ENCODE measurements around the gene GAS2L3.
"Not testable (repeated sequence)": the region's sequence is repeated elsewhere in the genome, so short reads cannot be mapped to it uniquely, and the experiment has no call there.

The GAS2L3 gene

DNA sequence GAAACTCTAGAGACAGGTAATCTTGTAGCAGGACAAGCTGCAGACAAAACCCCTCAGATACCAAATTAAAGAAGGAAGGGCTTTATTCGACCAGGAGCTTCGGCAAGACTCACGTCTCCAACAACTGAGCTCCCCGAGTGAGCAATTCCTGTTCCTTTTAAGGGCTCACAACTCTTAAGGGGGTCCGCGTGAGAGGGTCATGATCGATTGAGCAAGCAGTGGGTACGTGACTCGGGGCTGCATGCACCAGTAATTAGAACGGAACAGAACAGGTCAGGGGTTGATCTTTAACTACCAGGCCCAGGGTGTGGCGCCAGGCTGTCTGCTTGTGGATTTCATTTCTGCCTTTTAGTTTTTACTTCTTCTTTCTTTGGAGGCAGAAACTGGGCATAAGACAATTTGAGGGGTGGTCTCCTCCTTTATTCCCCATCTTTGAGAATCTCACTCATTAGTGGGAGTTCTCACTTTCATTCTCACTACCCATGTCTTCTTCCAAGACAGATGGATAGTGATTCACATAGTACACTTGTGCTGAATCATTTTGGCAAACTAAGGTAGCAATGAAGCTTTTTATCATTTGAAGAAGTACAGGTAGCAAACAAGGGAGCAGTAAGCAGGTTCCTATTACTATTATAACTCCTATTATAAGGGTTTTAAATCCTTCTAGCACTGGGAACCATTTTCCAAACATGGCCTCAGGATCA lies 59.8 kb downstream of the GAS2L3 start:
- not testable (repeated sequence) for H3K4me3 ChIP-seq (ENCODE audit: low read depth, low read length); H3K4me1 ChIP-seq (ENCODE audit: control insufficient read depth, insufficient read depth, low read length); H3K27me3 ChIP-seq (ENCODE audit: control insufficient read depth, insufficient read depth, low read length); H3K9me3 ChIP-seq (ENCODE audit: control insufficient read depth, insufficient read depth, low read length); H3K9ac ChIP-seq (ENCODE audit: low read depth, low read length); H3K36me3 ChIP-seq (ENCODE audit: control insufficient read depth, insufficient read depth, low read length)

DNA sequence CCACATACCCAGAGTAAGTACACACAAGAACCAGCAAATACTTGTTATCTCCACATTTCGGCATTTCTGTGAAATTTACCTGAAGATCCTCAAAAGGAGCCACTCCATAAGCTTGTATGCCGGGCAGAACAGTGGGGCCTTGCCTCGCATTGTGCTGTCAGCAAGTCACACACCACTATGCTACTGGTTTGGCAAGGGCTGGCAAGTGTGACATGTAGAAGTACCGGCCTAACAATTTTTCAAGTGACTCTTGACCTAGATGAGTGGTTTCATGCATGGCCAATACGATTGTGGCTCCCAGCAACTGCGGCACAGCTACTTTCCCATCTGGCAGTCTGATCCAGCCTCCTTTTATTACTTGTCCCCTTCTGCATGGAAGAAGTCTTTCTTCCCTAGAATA lies 69.8 kb downstream of the GAS2L3 start:
- no peak overlapping the region for H3K4me3 ChIP-seq (ENCODE audit: low read depth, low read length)
- H3K4me1 ChIP-seq (ENCODE audit: control insufficient read depth, insufficient read depth, low read length) = no peaks in the 10 kb centered on the region
- H3K9me3 ChIP-seq (ENCODE audit: control insufficient read depth, insufficient read depth, low read length) = no peaks in the 10 kb centered on the region
- no peak overlapping the region for H3K9ac ChIP-seq (ENCODE audit: low read depth, low read length)
- no peaks in the 10 kb centered on the region for H3K36me3 ChIP-seq (ENCODE audit: control insufficient read depth, insufficient read depth, low read length)
- no peaks in the 10 kb centered on the region for H3K27me3 ChIP-seq (ENCODE audit: control insufficient read depth, insufficient read depth, low read length)

DNA sequence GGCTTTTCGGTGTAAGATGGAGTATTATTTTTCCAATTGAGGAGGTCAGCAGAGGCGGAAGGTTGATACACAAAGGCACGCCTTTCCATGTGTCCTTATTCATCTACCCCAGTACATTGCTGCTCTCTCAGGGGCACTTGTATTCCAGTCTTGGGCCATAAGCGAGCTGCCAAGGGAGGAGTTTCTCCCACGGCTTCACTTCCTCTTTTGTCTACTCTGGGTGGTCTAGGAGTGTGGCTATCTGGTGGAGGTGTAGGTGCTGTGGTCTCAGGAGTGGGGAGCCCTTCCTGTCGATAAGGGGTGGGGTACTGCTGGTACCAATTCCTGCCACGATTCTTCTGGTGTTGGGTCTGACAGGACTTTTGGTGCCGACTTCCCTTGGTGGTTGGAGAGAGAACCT lies 73.4 kb downstream of the GAS2L3 start:
- H3K36me3 ChIP-seq (ENCODE audit: control insufficient read depth, insufficient read depth, low read length) = no peaks in the 10 kb centered on the region
- H3K4me3 ChIP-seq (ENCODE audit: low read depth, low read length) = no peak overlapping the region
- H3K9me3 ChIP-seq (ENCODE audit: control insufficient read depth, insufficient read depth, low read length) = no peaks in the 10 kb centered on the region
- no peaks in the 10 kb centered on the region for H3K4me1 ChIP-seq (ENCODE audit: control insufficient read depth, insufficient read depth, low read length)
- H3K27me3 ChIP-seq (ENCODE audit: control insufficient read depth, insufficient read depth, low read length) = no peaks in the 10 kb centered on the region
- no peak overlapping the region for H3K9ac ChIP-seq (ENCODE audit: low read depth, low read length)

DNA sequence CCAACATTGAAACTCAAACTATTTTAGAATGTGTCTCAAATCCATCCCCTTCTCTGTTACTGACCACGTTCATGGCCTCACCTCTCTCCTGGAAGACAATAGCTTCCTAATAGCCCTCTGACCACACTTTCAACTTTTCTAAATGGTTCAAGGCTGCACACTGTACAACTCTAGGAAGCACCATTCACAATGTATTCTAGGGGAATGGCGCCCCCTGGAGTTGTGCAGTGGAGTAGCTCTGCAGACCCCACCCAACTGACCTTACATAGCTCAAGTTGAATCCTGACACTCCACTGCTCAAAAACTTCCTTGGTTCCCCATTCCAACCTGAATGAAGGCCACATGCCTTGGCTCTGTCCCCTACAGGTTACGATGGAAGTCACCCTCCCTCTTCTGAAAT lies 77.6 kb downstream of the GAS2L3 start:
- Histone ChIP-seq H3K27me3 (ENCODE audit: control insufficient read depth, insufficient read depth, low read length) (no peaks in the 10 kb centered on the region), H3K9me3 (ENCODE audit: control insufficient read depth, insufficient read depth, low read length) (no peaks in the 10 kb centered on the region), H3K36me3 (ENCODE audit: control insufficient read depth, insufficient read depth, low read length) (no peaks in the 10 kb centered on the region), H3K4me1 (ENCODE audit: control insufficient read depth, insufficient read depth, low read length) (no peaks in the 10 kb centered on the region), H3K4me3 (ENCODE audit: low read depth, low read length) (no peak overlapping the region), H3K9ac (ENCODE audit: low read depth, low read length) (no peak overlapping the region)

DNA sequence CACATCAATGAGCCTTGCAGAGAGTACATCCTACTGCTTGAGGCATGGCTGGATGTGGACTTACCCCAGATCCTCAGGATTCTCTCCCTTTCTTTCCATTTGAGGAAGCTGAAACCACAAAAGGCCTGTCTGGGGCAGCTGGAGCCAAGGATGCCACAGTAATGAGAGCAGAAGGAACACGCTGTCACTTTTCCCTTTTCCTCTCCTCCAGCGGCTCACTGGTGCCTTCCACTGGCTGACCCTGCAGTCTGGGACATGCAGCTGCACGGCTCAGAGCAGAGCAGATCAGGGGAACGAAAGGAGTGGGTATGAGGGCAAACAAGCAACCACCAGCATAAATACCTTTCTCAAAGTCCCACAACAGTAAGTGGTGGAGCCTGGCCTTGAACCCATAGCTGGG lies 78.2 kb downstream of the GAS2L3 start:
- no peaks in the 10 kb centered on the region for H3K4me1 ChIP-seq (ENCODE audit: control insufficient read depth, insufficient read depth, low read length)
- no peak overlapping the region for H3K9ac ChIP-seq (ENCODE audit: low read depth, low read length)
- no peaks in the 10 kb centered on the region for H3K36me3 ChIP-seq (ENCODE audit: control insufficient read depth, insufficient read depth, low read length)
- no peaks in the 10 kb centered on the region for H3K27me3 ChIP-seq (ENCODE audit: control insufficient read depth, insufficient read depth, low read length)
- H3K4me3 ChIP-seq (ENCODE audit: low read depth, low read length) = no peak overlapping the region
- no peaks in the 10 kb centered on the region for H3K9me3 ChIP-seq (ENCODE audit: control insufficient read depth, insufficient read depth, low read length)

DNA sequence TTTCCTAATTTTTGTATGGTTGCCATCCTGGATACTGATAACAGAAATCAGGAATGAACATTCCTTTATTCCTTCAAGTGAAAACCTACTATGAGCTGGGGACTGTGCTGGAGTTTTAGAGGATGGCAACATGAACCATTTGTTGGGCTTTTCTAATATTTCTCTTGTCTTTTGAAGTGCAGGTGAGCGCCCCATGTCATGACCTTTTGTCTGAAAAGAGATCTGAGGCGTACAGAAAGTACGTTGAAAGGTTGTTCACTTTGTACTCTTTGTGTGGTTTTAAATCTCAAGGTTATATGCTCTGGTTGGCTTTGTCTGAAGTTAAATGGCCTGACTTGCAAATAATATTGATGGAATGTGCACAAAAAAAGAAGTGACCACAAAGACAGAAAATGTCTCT lies 79.0 kb downstream of the GAS2L3 start:
- Histone ChIP-seq H3K9ac (ENCODE audit: low read depth, low read length) (no peak overlapping the region), H3K4me3 (ENCODE audit: low read depth, low read length) (no peak overlapping the region), H3K4me1 (ENCODE audit: control insufficient read depth, insufficient read depth, low read length) (no peaks in the 10 kb centered on the region)

DNA sequence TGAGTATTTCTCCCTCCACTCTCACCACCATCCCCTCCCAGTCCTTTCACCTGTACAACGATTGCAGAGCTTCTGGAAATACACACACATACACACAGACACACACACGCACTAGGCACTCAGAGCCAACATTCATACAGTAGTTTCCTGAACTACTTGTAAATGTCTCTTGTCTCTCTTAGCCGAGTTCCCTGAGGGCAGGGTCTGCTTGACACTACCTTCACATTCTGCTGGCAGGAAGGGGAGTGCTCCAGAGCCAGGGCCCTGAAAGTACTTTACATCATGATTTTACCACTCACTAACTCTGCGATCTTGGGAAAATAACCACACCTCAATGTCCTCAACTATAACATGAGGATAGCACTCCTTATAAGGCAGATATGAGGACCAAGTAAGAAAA lies 82.7 kb downstream of the GAS2L3 start:
- Histone ChIP-seq H3K9ac (ENCODE audit: low read depth, low read length) (no peak overlapping the region), H3K4me1 (ENCODE audit: control insufficient read depth, insufficient read depth, low read length) (peaks cover 2% of the 10 kb centered on the region), H3K27me3 (ENCODE audit: control insufficient read depth, insufficient read depth, low read length) (no peaks in the 10 kb centered on the region), H3K4me3 (ENCODE audit: low read depth, low read length) (no peak overlapping the region), H3K36me3 (ENCODE audit: control insufficient read depth, insufficient read depth, low read length) (no peaks in the 10 kb centered on the region), H3K9me3 (ENCODE audit: control insufficient read depth, insufficient read depth, low read length) (no peaks in the 10 kb centered on the region)

More for the DNA sequence above, 79.0 kb downstream of the GAS2L3 start:
- Histone ChIP-seq H3K9me3 (ENCODE audit: control insufficient read depth, insufficient read depth, low read length) (no peaks in the 10 kb centered on the region), H3K27me3 (ENCODE audit: control insufficient read depth, insufficient read depth, low read length) (no peaks in the 10 kb centered on the region), H3K36me3 (ENCODE audit: control insufficient read depth, insufficient read depth, low read length) (no peaks in the 10 kb centered on the region)

DNA sequence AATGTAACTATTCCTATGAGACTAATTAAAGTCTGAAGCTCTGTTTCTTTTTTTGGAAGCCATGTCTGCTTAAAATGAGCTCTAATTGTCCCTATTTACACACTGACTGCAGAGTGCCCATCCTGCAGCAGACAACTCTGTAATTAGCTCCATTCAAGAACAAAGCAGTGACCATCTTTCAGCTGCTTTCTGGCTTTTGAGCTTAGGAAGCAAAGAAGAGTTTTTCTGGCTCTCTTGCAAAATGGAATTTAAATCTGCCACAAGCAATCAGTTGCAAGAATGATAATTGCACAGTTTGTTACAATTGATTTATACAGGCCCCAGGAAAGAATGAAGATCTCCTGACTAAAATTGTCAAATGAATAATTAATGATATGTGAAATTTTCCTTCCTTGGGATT lies 83.4 kb downstream of the GAS2L3 start:
- no peak overlapping the region for H3K9ac ChIP-seq (ENCODE audit: low read depth, low read length)
- no peaks in the 10 kb centered on the region for H3K27me3 ChIP-seq (ENCODE audit: control insufficient read depth, insufficient read depth, low read length)
- peaks cover 9% of the 10 kb centered on the region for H3K4me1 ChIP-seq (ENCODE audit: control insufficient read depth, insufficient read depth, low read length)
- no peaks in the 10 kb centered on the region for H3K36me3 ChIP-seq (ENCODE audit: control insufficient read depth, insufficient read depth, low read length)
- no peaks in the 10 kb centered on the region for H3K9me3 ChIP-seq (ENCODE audit: control insufficient read depth, insufficient read depth, low read length)
- H3K4me3 ChIP-seq (ENCODE audit: low read depth, low read length) = no peak overlapping the region

DNA sequence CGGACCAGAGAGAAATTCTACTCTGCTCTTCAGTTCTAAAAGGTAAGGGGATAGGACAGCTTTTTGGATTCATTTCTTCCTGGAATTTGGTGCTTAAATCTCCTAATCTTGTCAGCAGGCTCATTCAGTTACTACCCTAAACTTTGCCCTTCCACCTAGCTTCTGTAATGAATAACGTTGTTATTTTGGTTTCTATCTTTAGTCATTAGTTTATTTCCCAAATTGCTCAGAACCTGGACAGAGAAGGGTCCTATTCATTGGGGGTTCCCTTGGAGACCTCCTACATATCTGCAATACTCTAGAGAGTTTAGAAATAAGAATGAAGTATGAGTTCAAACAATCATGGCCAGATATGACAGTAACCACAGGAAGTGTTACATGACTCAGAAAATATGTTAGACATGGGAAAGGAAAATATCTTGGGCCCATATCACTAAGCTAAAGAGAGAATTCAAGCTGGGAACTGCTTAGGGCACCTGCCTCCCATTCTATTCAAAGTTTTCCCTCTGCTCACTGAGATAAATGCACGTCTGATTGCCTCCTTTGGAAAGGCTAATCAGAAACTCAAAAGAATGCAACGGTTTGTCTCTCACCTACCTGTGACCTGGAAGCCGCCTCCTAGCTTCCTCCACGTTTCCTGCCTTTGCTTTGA lies 87.9 kb downstream of the GAS2L3 start:
- Histone ChIP-seq H3K36me3 (ENCODE audit: control insufficient read depth, insufficient read depth, low read length) (no peaks in the 10 kb centered on the region), H3K4me1 (ENCODE audit: control insufficient read depth, insufficient read depth, low read length) (peaks cover 9% of the 10 kb centered on the region), H3K9me3 (ENCODE audit: control insufficient read depth, insufficient read depth, low read length) (no peaks in the 10 kb centered on the region), H3K27me3 (ENCODE audit: control insufficient read depth, insufficient read depth, low read length) (peaks cover 3% of the 10 kb centered on the region), H3K4me3 (ENCODE audit: low read depth, low read length) (no peak overlapping the region), H3K9ac (ENCODE audit: low read depth, low read length) (no peak overlapping the region)

DNA sequence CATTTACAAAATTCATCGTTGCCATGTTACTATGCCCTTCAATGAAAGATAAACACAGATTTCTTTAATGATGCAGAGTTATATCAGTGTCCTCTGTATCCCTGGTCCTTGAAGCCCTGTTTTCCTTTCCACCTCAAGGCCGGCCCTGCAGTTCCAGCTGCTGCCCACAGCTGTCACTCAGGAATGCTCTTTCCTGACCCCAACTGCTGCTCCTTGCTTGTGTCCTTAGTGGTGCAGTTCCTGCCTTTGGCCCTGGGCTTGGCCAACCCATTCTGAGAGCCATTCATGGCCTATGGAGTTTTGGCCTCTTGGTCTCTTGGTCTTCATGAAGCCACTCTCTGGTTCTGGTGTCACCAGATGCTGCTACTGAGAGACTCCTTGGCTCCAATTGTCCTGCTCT lies 93.1 kb downstream of the GAS2L3 start:
- Histone ChIP-seq H3K9me3 (ENCODE audit: control insufficient read depth, insufficient read depth, low read length) (no peaks in the 10 kb centered on the region), H3K9ac (ENCODE audit: low read depth, low read length) (no peak overlapping the region), H3K36me3 (ENCODE audit: control insufficient read depth, insufficient read depth, low read length) (no peaks in the 10 kb centered on the region), H3K27me3 (ENCODE audit: control insufficient read depth, insufficient read depth, low read length) (peaks cover 3% of the 10 kb centered on the region), H3K4me3 (ENCODE audit: low read depth, low read length) (no peak overlapping the region), H3K4me1 (ENCODE audit: control insufficient read depth, insufficient read depth, low read length) (peaks cover 3% of the 10 kb centered on the region)

DNA sequence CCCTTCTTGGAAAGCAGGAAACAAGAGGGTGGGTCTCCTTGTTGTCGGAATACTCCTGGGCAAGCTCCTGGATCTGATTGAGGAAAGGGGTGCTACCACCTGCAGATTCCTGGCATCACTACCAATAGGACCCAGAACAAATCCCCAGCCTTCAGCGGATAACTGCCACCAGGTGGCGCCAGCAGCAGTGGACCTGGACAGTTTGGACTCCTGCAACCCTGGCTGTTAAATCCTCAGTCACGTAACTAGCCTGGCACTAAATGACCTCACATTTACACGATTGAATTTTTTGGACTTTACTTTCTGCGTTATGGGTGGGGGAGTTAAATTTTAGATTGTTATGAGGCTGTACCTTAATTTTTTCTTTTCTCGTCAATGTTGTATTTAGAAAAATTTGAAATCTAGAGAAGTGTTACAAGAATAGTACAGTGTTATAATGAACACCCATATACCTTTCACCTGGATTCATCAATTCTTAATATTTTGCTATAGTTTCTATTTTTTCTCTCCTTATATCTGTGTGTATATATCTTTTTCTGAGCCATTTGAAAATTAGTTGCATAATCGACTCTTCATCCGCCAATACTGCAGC lies 95.6 kb downstream of the GAS2L3 start:
- no peaks in the 10 kb centered on the region for H3K27me3 ChIP-seq (ENCODE audit: control insufficient read depth, insufficient read depth, low read length)
- no peaks in the 10 kb centered on the region for H3K36me3 ChIP-seq (ENCODE audit: control insufficient read depth, insufficient read depth, low read length)
- no peaks in the 10 kb centered on the region for H3K4me1 ChIP-seq (ENCODE audit: control insufficient read depth, insufficient read depth, low read length)
- no peak overlapping the region for H3K9ac ChIP-seq (ENCODE audit: low read depth, low read length)
- H3K4me3 ChIP-seq (ENCODE audit: low read depth, low read length) = no peak overlapping the region
- no peaks in the 10 kb centered on the region for H3K9me3 ChIP-seq (ENCODE audit: control insufficient read depth, insufficient read depth, low read length)

DNA sequence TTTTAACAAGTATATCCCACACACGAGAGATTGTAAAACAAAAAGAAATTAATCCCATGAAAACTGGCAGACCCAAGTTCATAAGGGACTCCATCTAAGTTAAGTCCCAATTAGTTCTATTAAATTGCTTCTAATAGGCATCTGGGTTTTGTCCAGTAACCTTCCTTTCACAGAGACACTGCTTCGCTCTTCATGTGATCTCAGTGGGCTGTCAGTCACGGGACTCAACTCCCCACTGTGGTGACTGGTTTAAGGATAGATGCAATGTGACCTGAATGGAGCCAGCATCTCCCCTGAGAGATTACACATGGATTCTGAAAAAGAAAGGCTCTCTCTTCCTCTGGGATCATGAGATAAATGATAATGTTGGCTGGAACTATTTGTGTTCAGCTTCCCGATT lies 96.4 kb downstream of the GAS2L3 start:
- Histone ChIP-seq H3K9me3 (ENCODE audit: control insufficient read depth, insufficient read depth, low read length) (no peaks in the 10 kb centered on the region), H3K4me3 (ENCODE audit: low read depth, low read length) (no peak overlapping the region), H3K4me1 (ENCODE audit: control insufficient read depth, insufficient read depth, low read length) (no peaks in the 10 kb centered on the region), H3K9ac (ENCODE audit: low read depth, low read length) (no peak overlapping the region), H3K27me3 (ENCODE audit: control insufficient read depth, insufficient read depth, low read length) (no peaks in the 10 kb centered on the region), H3K36me3 (ENCODE audit: control insufficient read depth, insufficient read depth, low read length) (no peaks in the 10 kb centered on the region)

All from iPS-15b (cell line).